DND-41 (cell line): ENCODE measurements around the gene AUTS2.

Experiments used
- EZH2 ChIP-seq: IDR thresholded peaks from 3 replicates; pipeline ENCODE4 v1.6.1; 2012; ENCODE audit warnings: borderline replicate concordance, low read depth, mild to moderate bottlenecking, moderate library complexity, low read length, inconsistent platforms; ENCODE audit not compliant: severe bottlenecking
- TF ChIP-seq, protein P1 (sequence below): IDR thresholded peaks from 2 replicates; pipeline ENCODE4 v1.5.1; 2012; ENCODE audit warnings: borderline replicate concordance, low read length, moderate library complexity, mild to moderate bottlenecking; ENCODE audit not compliant: poor library complexity, severe bottlenecking; ENCODE audit errors: extremely low read depth

DNA sequence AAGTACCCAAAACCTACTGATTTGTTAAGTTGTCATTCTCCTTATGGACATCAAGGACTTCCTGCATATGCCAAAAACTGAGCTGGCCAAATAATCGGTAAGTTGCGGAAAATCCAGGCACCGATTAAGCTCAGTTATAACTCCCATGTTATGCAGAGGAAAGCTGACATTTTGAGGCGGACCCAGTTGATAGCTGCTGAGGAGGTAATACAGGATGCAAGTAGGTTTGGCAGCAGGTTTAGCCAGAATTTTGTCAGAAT lies 808.6 kb downstream of the AUTS2 start:
- TF ChIP-seq, protein P1, sequence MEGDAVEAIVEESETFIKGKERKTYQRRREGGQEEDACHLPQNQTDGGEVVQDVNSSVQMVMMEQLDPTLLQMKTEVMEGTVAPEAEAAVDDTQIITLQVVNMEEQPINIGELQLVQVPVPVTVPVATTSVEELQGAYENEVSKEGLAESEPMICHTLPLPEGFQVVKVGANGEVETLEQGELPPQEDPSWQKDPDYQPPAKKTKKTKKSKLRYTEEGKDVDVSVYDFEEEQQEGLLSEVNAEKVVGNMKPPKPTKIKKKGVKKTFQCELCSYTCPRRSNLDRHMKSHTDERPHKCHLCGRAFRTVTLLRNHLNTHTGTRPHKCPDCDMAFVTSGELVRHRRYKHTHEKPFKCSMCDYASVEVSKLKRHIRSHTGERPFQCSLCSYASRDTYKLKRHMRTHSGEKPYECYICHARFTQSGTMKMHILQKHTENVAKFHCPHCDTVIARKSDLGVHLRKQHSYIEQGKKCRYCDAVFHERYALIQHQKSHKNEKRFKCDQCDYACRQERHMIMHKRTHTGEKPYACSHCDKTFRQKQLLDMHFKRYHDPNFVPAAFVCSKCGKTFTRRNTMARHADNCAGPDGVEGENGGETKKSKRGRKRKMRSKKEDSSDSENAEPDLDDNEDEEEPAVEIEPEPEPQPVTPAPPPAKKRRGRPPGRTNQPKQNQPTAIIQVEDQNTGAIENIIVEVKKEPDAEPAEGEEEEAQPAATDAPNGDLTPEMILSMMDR, result no peak
- no peak for TF ChIP-seq EZH2
